HG03175 (cell line): Measurements from ENCODE around the gene CHRNA9.
A peak's percentile ranks its signal among the peaks of the same experiment; 100 is the strongest.

Source experiments
- ATAC-seq: cut with Tn5 transposase; IDR thresholded peaks from one replicate; pipeline ENCODE4 v1.9.1; 2021; ENCODE audit warnings: mild to moderate bottlenecking, moderate library complexity; ENCODE audit not compliant: unreplicated experiment

CHRNA9 gene

GRCh38 chr4:40308528-40309122 lies 26.5 kb upstream of the CHRNA9 start:
- ATAC-seq, result no peak

GRCh38 chr4:40309250-40309774 lies 25.8 kb upstream of the CHRNA9 start:
- ATAC-seq, result peak; percentile 37

GRCh38 chr4:40310225-40310624 lies 24.9 kb upstream of the CHRNA9 start:
- ATAC-seq, result no peak

GRCh38 chr4:40311811-40312346 lies 23.3 kb upstream of the CHRNA9 start:
- no peak for ATAC-seq

GRCh38 chr4:40314951-40315350 lies 20.2 kb upstream of the CHRNA9 start:
- ATAC-seq, result no peak

GRCh38 chr4:40316333-40316781 lies 18.8 kb upstream of the CHRNA9 start:
- ATAC-seq, result peak; percentile 50

GRCh38 chr4:40316782-40317635 lies 18.1 kb upstream of the CHRNA9 start:
- ATAC-seq, result peak; percentile 59

GRCh38 chr4:40317916-40318658 lies 17.0 kb upstream of the CHRNA9 start:
- ATAC-seq, result no peak

GRCh38 chr4:40321574-40322275 lies 13.4 kb upstream of the CHRNA9 start:
- no peak for ATAC-seq

GRCh38 chr4:40322811-40323210 lies 12.3 kb upstream of the CHRNA9 start:
- no peak for ATAC-seq

GRCh38 chr4:40323866-40324265 lies 11.3 kb upstream of the CHRNA9 start:
- no peak for ATAC-seq

- peak; percentile 96 for ATAC-seq
Observed at GRCh38 chr4:40325406-40326019, 9.6 kb upstream of the CHRNA9 start.

- ATAC-seq, result no peak
Observed at GRCh38 chr4:40327340-40327739, 7.8 kb upstream of the CHRNA9 start.

GRCh38 chr4:40328383-40328782 lies 6.8 kb upstream of the CHRNA9 start:
- ATAC-seq, result no peak

GRCh38 chr4:40329805-40330204 lies 5.3 kb upstream of the CHRNA9 start:
- no peak for ATAC-seq

GRCh38 chr4:40330536-40330935 lies 4.6 kb upstream of the CHRNA9 start:
- ATAC-seq, result no peak

GRCh38 chr4:40331101-40331745 lies 3.9 kb upstream of the CHRNA9 start:
- ATAC-seq, result no peak

GRCh38 chr4:40331961-40332360 lies 3.2 kb upstream of the CHRNA9 start:
- no peak for ATAC-seq

- no peak for ATAC-seq
Observed at GRCh38 chr4:40333921-40334352, 1.2 kb upstream of the CHRNA9 start.

GRCh38 chr4:40335525-40335894 lies 377 bp downstream of the CHRNA9 start:
- ATAC-seq, result no peak
